ENCODE measurements around the gene THOC5.
"Not testable (repeated sequence)": the region's sequence is repeated elsewhere in the genome, so short reads cannot be mapped to it uniquely, and the experiment has no call there.

Gene THOC5

DNA sequence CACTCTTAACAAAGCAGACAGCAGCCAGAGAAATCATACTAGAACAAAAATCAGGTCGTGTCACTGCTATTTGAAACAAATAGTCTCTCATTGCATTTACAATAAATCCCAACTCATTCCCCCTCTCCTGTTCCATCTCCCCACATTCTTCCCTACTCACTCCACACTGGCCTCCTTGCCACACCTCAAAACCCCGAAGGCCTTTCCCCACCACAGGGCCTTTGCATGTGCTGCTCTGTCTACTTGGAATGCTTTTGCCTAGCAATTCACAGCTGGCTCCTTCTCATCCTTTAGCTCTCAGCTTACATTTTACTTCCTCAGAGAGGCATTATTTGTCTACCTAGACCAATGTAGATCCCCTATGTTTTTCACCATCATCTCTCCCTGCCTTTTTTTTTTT, 6.3 kb upstream of the THOC5 start:
- no peak for DNase-seq (ENCODE audit: low read depth)

DNA sequence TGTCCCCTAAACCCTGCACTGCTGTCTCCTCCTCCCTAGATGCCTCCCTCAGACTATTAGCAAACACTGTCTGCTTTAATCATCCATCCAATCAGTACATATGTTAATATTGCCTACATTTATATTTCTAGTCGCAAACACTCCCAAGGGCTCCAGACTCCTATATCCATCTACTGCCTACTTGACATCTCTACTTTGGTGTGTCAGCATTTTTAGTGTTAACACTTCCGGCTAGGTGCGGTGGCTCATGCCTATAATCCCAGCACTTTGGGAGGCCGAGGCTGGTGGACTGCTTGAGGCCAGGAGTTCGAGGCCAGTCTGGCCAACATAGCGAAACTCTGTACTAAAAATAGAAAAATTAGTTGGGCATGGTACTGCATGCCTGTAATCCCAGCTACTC, 5.5 kb upstream of the THOC5 start:
- no peak for DNase-seq (ENCODE audit: low read depth)

DNA sequence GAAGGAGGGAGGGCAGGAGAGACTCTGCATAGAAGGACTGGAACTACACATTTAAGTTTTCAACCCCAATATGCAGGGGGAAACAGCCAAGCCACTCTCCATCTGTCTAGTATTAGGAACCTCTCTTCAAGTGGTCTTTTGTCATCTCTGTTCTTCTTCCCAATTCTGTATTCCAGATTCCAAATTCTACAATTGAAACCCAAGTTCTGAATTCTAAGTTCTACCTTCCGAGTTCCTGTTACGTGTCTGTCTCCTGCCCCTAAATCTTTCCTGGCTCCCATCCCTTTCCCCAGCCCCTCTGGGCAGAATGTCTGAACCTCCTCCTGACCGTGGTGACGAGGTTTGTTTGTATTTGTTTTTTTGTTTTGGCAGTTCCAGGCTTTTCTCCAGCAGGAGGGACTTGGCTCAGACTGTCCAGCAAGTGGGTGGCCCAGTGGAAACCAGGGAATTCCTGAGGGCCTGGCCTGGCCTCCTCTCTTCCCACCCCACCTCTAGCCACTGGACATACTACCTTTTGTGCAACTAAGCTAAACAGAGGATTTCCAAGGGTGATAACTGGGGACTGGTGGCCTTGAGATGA, 1.6 kb upstream of the THOC5 start:
- no peak for DNase-seq (ENCODE audit: low read depth)

DNA sequence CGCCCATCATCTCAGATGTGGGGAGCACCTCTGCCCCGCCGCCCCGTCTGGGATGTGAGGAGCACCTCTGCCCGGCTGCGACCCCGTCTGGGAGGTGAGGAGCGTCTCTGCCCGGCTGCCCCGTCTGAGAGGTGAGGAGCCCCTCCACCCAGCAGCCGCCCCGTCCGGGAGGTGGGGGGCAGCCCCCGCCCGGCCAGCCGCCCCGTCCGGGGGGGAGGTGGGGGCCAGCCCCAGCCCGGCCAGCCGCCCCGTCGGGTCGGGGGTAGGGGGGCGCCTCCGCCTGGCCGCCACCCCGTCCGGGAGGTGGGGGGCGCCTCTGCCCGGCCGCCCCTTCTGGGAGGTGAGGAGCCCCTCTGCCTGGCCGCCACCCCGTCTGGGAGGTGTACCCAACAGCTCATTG, 1.2 kb downstream of the THOC5 start:
- not testable (repeated sequence) for DNase-seq (ENCODE audit: low read depth)

DNA sequence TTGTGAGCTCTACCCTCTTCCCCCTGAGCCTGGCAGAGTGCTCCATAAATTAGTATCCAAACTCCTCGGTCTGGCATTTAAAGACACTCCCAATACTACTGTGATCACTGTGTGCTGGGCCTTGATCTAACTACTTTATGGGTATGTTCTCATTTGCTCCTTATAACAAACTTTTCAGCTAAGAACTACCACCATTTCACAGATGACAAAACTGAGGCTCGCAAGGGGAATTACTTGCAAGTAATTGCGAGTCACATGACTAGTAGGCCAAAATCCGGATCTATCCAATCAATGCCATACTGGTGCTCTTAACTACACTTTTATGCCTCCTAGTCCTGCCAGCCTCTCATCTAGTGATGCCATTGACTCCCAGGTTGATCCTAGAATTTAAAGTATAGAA, 3.6 kb downstream of the THOC5 start:
- DNase-seq (ENCODE audit: low read depth), result no peak

DNA sequence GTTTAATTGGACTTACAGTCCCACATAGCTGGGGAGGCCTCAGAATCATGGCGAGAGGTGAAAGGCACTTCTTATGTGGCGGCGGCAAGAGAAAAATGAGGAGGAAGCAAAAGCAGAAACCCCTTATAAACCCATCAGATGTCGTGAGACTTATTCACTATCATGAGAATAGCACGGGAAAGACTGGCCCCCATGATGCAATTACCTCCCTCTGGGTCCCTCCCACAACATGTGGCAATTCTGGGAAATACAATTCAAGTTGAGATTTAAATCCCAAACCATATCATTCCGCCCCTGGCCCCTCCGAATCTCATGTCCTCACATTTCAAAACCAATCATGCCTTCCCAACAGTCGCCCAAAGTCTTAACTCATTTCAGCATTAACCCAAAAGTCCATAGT, 8.5 kb downstream of the THOC5 start:
- DNase-seq (ENCODE audit: low read depth), result not testable (repeated sequence)

DNA sequence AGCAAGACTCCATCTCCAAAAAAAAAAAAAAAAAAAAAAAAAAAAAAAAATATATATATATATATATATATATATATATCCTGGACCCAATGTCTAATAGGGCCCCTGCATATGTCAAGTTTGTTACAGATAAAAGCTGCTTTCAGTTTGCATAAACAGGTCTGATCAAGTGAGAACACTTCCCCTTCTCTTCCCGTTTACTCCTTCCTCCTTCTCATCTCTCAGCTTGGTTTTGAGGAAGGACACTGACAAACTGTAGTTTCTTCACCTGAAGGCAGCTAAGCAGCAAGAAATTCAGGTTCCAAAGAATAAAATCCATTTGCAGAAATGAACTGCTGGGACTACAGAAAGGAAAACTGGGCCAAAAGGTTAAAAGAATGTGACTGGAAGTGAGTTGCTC, 11.7 kb downstream of the THOC5 start:
- no peak for DNase-seq (ENCODE audit: low read depth)

DNA sequence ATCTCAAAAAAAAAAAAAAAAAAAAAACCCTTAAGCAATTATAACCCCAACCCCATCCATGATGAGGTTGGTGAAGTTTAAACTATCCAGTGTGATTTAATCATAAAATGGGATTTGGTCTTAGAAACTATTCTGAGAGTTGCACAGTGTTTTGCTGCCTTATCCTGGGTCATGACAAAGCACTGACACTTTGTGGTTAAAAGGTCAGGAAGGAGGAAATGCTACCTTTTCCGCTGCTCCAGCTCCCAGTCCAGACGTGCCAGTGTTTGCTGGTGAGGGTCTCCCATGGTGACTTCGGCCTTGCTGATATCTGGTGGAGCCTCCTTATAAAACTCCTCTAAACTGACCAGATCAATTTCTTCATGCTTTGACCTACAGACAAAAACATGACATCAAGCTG, 14.5 kb downstream of the THOC5 start:
- no peak for DNase-seq (ENCODE audit: low read depth)

DNA sequence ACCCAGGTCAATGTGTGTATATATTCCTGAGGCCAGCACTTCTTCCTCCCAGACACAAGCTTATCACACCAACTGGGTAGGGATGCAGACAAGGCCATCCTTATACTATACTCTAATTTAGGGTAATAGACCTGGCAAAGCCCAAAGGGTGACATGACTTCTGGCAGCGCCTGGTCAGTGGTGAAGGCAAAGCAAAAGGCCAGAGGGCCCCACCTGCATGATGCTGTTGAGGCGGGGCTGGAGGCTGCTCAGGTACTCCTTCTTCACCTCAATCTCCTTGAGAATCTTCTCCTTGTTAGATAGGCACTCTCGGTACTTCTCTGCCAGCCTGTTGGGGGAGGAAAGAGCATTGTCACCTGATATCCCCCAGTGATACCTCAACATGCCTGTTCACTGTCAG, 17.1 kb downstream of the THOC5 start:
- DNase-seq (ENCODE audit: low read depth), result no peak

DNA sequence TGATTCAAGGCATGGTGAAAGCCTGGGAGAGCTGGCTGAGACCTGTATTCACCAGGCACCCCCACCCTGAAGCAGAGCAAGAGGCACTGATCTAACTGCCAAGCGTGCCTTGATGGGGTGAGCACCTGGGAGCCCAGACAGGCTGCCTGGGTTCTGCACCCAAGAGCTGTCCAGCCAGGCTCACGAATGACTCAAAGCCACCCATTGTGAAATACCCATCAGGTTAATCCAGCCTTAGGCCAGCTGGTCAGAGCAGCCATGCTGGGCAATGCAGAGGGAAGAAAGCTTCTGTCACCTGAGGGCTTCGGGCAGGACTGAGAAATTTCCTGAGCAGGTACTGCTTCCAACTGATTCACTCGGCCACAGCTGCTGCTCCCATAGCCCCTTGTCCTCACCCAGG, 22.1 kb downstream of the THOC5 start:
- DNase-seq (ENCODE audit: low read depth), result no peak

DNA sequence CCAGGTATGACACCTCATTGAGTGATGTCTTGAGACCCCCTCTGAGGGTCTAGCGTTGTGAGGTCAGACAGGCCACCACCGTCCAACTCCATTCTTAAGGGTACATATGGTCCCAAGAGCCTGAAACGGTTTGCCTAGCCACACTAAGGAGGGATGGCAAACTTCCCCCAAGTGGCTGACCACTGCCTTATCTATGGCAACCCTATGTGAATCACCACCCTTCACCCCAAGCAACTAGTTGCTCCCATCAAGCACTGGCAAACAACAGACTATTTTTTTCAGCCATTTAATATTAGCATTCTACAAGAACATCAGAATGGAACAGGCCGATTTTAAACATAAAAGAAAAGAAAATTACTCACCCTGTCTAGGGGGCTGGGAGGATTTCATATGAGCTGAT, 22.8 kb downstream of the THOC5 start:
- no peak for DNase-seq (ENCODE audit: low read depth)

DNA sequence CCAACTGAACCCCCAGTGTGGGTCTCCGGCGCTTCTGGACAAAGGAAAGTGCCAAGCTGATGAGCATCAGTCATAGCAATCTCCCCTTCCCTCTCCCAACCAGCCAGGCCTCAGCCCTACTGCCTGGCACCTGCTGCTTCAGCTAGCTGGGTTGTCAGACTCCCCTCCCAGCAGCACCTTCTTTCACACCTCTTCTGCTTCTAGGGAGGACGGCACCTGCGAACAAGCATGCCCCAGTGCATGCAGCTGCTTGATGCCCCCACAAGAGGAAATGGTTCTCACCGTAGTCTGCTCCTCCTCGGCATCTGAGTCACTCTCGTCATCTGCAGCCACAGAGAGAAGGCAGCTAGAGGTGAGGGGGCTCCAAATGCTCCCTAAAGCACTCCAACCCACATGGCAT, 25.4 kb downstream of the THOC5 start:
- DNase-seq (ENCODE audit: low read depth), result no peak

DNA sequence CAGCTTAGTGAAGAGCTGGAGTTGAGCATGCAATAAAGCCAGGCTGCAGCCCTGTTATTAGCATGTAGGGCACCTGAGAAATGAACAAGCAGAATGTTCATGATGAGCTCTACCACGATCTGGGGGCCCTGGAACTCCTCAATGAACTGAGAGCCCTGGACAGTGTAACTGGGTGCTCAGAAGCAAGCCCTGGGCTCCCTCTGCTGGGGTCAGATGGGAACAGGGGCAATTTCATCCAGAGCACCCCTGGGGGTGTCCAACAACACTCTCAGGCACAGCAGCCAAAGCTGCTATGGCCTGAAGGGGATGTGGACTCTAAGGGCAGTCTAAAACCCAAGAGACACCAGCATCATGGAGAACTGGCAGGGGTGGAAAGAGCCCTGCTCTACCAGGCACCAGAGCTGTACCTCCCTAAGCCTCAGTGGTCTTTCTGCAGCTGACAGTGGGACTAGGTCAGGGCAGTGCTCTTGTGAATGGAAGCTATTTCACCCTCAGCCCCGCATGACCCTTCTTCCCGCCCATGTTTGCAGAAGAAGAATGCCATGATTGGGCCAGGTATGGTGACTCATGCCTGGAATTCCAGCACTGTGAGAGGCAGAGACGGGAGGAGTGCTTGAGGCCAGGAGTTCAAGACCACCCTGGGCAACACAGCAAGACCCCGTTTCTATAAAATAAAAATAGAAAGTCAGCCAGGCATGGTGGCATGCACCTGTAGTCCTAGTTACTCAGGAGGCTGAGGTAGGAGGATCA, 28.9 kb downstream of the THOC5 start:
- DNase-seq (ENCODE audit: low read depth), result no peak

DNA sequence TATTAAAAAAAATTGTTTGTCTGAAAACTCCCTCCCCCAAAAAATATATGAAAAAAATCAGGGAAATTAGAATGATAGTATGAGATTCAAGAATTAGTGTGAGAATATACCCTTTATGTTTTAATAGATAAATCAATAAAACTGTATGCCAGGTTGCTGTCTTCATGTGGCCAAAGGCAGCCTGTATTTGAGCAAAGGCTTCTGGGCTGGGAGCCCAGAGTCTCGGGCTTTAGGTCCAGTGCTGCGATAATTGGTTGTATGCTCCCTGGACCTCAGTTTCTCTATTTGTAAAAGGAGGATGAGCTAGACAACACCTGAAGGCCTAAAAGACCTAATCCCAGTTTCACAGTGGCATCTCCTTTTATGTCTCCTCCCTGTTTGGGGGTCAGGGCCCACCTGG, 29.8 kb downstream of the THOC5 start:
- DNase-seq (ENCODE audit: low read depth), result no peak

DNA sequence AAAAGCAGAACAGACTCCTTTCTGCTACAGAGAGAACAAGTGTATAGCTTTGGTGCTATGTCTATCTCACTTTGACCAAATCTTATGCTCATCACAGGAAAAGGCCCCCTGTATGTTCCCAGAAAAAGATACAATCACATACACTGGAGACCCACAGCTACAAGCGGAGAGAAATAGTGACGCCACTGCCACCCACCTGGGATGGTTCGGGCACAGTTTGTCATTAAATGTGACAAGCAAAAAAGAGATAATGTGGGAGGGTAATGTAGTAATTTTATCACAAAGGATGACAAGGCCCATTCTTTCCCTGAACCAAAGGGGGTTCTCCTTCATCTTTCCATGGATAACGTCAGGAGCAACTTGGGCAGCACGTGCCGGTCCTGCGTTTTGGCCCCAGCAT, 32.0 kb downstream of the THOC5 start:
- DNase-seq (ENCODE audit: low read depth), result no peak

DNA sequence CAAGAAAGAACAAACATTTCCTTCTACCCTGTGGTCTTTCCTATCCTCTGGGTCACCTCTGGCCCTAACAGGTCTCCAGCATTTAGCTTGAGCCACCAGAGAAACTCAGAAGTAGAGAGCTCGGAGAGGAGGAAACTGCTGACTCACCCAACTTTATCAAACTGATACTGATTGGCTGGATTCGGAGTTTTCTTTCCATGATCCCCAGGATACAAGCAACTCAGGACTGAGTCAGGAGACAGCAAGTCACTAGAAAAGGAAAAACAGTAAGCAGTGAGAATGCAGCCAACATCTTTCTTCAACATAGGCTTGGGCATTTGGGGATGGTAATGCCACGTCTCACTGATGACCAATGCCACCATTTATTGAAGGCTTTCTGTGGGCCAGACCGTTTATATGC, 32.7 kb downstream of the THOC5 start:
- no peak for DNase-seq (ENCODE audit: low read depth)

DNA sequence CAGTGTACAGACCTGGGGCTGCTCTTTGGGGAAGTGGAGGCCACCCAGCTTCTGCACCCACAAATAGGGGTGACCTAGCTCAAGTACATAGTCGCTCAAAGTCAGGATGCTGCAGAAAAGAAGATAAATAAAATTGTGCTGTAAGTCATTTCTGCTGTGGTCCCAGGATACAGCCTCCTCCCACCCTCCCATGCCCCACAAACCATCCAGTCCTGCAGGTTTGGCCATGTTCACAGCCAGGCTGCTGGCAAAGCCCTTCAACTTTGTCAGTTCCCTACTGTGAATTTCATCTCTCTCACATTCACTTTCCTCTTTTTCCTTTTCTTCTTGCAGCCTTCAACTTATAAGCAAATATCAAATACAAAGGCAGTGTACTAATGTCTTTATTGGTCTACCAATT, 33.6 kb downstream of the THOC5 start:
- no peak for DNase-seq (ENCODE audit: low read depth)

DNA sequence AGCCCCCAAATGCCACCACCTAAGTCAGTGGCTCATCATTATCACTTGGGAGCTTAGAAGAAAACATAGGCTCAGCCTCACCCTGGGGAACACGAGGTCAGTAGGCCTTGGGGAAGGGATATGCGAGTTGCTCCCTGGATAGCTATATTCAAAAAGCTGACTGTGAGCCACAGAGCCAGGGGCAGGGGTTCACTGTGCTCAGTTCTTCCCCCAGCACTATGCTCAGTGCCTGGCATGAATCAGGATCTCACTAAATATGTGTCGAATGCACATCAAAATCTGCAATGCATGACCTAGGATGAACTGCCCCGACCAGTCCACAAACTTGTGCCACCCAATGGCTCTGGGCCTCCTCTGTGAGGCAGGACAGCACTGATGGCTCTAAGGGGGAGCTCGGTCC, 35.1 kb downstream of the THOC5 start:
- no peak for DNase-seq (ENCODE audit: low read depth)

DNA sequence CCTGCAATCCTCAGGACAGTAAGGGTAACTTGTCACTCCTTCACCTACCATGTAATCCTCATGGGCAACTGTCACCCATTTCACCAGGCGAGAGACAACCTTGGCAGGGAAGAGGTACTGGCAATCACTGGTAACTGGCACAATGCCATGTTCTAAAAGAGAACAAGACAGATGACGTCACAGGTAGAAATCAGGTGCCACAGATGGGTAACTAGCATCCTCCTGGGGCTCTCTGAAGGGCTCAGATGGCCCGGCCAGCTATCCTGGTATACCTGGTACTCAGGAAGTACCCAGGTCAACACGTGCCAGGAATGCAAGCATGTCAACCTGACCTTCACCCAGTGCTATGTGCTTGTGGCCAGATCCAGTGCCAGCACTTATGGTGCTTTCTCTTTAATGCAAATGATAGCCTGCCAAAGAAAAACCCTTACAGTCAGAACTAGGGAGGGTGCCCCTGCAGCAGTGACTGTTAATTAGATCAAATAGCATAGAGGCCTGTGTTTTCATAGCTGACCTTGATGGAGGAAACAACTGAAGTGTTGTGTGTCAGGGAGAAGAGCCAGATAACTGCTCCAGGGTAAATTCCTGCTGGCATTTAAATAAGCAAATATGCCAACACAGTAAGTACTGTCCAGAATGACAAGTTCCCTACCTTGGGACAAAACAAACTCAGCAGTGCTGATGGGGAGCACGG, 36.2 kb downstream of the THOC5 start:
- DNase-seq (ENCODE audit: low read depth), result no peak

DNA sequence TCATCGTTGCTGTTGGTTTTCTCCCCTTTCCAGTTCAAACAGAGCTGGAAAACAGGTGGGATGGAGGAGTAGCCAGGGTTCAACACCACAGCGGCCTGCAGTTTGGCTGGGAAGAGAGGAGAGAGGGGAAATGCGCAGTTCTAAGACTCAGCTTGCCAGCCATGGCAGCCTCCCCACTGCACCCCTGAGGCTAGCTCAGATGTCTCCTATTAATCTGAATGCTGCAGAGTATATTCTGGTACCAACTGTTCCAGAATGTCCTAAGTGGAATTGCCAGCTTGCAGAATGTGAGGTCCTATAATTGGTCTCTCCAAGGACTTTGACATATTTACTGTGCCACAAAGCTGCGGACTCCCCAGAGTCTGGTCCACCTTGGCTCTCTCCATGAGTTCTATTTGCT, 41.5 kb downstream of the THOC5 start:
- no peak for DNase-seq (ENCODE audit: low read depth)

DNA sequence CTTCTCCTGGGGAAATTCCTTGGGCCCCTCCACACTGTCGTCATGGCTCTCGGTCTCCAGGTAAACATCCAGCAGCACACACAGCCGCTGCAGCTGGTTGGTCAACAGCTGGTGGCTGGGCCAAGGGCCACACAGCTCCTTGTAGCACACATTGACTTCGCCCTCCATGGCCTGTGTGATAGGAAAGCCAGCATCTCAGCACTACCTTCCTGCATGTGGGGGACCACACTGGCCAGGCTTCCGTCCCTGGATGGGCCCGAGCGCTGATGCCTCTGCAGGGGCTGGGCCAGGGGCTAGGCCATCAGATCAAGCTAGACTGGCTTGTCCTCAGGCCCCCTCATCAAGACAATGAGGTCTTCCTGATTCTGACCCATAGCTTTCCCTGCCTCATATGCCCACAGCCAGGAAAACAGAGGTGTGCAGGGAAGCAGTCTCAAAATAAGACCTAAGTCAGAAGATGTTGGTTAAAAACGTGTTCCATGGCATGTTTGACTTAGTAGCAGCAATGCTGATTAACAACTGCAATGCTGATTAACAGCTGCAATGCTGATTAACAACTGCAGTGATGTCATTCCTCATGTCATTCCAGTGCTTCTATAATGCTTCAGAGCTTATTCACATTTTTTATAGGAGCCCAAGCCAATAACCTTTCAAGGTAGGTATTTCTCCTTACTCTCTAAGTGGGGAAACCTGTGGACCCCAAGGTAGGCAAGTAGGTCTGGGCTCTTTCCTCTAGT, 42.3 kb downstream of the THOC5 start:
- DNase-seq (ENCODE audit: low read depth), result no peak

DNA sequence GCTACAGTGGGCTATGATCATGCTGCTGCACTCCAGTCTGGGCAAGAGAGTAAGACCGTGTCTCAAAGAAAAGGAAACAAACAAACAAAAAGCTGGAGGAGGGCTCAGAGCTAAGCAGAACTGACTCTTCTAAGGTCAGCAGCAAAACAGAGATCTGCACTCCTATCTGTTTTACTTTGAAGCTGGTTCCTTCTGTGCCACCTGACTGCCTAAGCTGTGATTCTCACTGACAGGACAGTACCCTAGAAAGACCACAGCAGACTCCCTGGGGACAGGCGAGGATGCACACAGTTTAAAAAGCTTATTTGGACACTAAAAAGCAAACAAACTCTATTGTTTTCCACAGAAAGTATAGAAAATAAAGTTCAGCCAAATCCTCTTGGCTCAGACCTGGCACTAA, 43.0 kb downstream of the THOC5 start:
- DNase-seq (ENCODE audit: low read depth), result no peak

DNA sequence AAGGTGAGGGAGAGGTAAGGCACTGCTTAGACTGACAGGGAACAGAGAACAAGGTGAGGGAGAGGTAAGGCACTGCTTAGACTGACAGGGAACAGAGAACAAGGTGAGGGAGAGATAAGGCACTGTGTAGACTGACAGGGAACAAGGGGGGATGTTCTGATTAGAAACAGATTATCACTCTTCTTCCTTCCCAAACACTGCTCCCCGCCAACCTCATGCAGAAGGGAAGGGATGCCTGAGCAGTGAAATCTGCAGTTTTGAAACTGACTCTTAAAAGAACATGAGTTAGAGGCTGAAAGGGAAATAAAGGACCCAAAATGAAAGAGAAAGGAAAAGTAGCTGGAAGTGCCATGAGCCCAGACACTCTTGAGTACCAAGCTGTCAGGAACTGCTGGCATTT, 43.7 kb downstream of the THOC5 start:
- no peak for DNase-seq (ENCODE audit: low read depth)

Data from T-helper 22 cell (primary cell).